Measurements from ENCODE around the gene PDXDC1. TPM values are rescaled to one million over a fixed set of nuclear protein-coding genes. Genes with fewer than 3 reads are reported as not detected.
A peak's percentile ranks its signal among the peaks of the same experiment; 100 is the strongest.

Gene PDXDC1
- total RNA-seq, 2 donors from 2014 or later = 163 to 202 TPM

DNA sequence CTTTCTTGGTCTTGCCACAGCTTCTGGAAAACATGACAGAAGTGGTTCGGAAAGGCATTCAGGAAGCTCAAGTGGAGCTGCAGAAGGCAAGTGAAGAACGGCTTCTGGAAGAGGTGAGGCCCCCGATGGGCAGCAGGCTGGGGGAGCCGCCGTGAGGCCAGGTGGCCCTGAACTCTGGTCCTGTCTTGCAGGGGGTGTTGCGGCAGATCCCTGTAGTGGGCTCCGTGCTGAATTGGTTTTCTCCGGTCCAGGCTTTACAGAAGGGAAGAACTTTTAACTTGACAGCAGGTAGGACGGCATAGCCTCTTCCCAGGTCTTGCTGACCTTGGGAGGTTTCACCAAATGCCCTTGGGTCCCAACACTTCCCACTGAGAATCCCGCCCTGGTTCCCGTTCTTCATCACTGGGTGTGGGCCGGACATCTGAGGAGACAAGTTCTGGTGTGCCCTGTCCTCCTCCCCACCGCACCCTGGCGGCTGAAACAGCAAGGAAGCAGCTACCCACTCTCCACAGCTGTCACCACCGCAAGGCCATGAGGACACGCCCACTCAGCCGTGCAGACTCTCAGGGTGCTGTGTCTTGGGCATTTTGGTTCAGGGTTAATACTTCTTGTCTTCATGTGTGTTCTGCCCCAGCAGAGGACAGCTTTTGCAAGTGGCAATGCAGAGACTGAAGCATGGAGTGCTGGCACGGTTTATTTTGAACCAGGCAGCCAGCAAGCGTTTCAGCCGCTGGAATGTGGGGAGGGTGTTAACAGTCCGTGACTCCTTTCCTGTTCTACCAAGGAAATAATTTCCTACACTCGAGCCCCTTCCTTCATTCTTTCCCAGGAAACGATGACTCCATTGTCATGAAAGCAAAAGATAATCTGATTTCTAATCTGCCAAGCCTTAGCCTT, 59.7 kb downstream of the PDXDC1 start:
- TF ChIP-seq CTCF (conservative IDR thresholded peaks at IDR 0.05) = no peak
- H3K9ac ChIP-seq (ENCODE audit: extremely low read depth, low read length, poor library complexity, severe bottlenecking) = no peak overlapping the region
- WGBS, 2 experiments (ENCODE audit: insufficient coverage in 1 of 2, insufficient read length in 1 of 2) = 95 to 99% methylated on average over 13 to 23 of the region's 23 CpGs
- H3K27ac Mint-ChIP-seq = no peak overlapping the region
- DNase-seq = no peak
- peaks cover 78% of the 10 kb centered on the region for H3K36me3 Mint-ChIP-seq (ENCODE audit: low read depth)
- H3K4me3 ChIP-seq (ENCODE audit: low read length) = no peak overlapping the region
- no peak overlapping the region for H3K4me3 Mint-ChIP-seq
- peaks cover 84% of the 10 kb centered on the region for H3K36me3 ChIP-seq (ENCODE audit: control insufficient read depth, insufficient read depth, low read length)
- no peaks in the 10 kb centered on the region for H3K27me3 ChIP-seq (ENCODE audit: control insufficient read depth, insufficient read depth, low read length, poor library complexity, severe bottlenecking)
- H3K9me3 Mint-ChIP-seq = no peaks in the 10 kb centered on the region
- no peaks in the 10 kb centered on the region for H3K27me3 Mint-ChIP-seq (ENCODE audit: insufficient read depth)
- no peaks in the 10 kb centered on the region for H3K9me3 ChIP-seq (ENCODE audit: control insufficient read depth, low read length)
- no peak overlapping the region for H3K27ac ChIP-seq (ENCODE audit: low read depth, low read length)
- H3K4me1 Mint-ChIP-seq = no peaks in the 10 kb centered on the region
- H3K4me1 ChIP-seq (ENCODE audit: control insufficient read depth, insufficient read depth, low read length) = no peaks in the 10 kb centered on the region

DNA sequence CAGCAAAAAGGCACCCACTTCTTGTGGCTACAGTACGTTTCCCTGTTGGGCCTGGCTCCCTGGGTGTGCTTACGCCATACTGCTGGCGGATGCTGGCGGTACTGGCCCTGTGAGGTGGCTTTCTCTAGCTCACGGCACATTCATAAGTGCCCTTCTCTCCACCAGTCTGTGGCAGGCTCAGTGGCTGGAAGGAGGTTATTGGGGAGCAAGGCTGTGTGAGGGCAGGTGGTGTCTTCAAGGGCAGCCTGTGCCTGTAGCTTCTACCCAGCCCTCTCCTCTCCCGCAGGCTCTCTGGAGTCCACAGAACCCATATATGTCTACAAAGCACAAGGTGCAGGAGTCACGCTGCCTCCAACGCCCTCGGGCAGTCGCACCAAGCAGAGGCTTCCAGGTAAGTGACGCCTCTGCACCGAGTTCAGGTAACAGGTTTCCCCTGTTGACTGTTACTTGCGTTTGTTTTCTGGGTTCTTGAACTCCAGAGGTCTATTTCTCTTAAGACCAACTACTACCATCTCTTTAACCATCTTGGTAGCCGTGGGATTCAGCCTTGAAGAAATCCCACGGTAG, 60.4 kb downstream of the PDXDC1 start:
- 91 to 92% methylated on average over 13 to 15 of the region's 15 CpGs for WGBS, 2 experiments (ENCODE audit: insufficient coverage in 1 of 2, insufficient read length in 1 of 2)
- no peaks in the 10 kb centered on the region for H3K27me3 Mint-ChIP-seq (ENCODE audit: insufficient read depth)
- no peaks in the 10 kb centered on the region for H3K27me3 ChIP-seq (ENCODE audit: control insufficient read depth, insufficient read depth, low read length, poor library complexity, severe bottlenecking)
- no peak overlapping the region for H3K27ac Mint-ChIP-seq
- no peaks in the 10 kb centered on the region for H3K9me3 ChIP-seq (ENCODE audit: control insufficient read depth, low read length)
- H3K9ac ChIP-seq (ENCODE audit: extremely low read depth, low read length, poor library complexity, severe bottlenecking) = no peak overlapping the region
- H3K4me1 Mint-ChIP-seq = no peaks in the 10 kb centered on the region
- no peak overlapping the region for H3K4me3 Mint-ChIP-seq
- TF ChIP-seq CTCF (conservative IDR thresholded peaks at IDR 0.05) = no peak
- peaks cover 81% of the 10 kb centered on the region for H3K36me3 Mint-ChIP-seq (ENCODE audit: low read depth)
- H3K36me3 ChIP-seq (ENCODE audit: control insufficient read depth, insufficient read depth, low read length) = peaks cover 91% of the 10 kb centered on the region
- H3K4me1 ChIP-seq (ENCODE audit: control insufficient read depth, insufficient read depth, low read length) = no peaks in the 10 kb centered on the region
- no peak overlapping the region for H3K4me3 ChIP-seq (ENCODE audit: low read length)
- H3K27ac ChIP-seq (ENCODE audit: low read depth, low read length) = no peak overlapping the region
- no peaks in the 10 kb centered on the region for H3K9me3 Mint-ChIP-seq
- no peak for DNase-seq

GRCh38 chr16:15037003-15037402, 62.2 kb downstream of the PDXDC1 start:
- Histone ChIP-seq H3K27me3 (ENCODE audit: control insufficient read depth, insufficient read depth, low read length, poor library complexity, severe bottlenecking) (no peaks in the 10 kb centered on the region), H3K36me3 (ENCODE audit: control insufficient read depth, insufficient read depth, low read length) (peaks cover 94% of the 10 kb centered on the region), H3K27ac (ENCODE audit: low read depth, low read length) (no peak overlapping the region), H3K9me3 (ENCODE audit: control insufficient read depth, low read length) (no peaks in the 10 kb centered on the region), H3K4me1 (ENCODE audit: control insufficient read depth, insufficient read depth, low read length) (no peaks in the 10 kb centered on the region), H3K9ac (ENCODE audit: extremely low read depth, low read length, poor library complexity, severe bottlenecking) (no peak overlapping the region), H3K4me3 (ENCODE audit: low read length) (no peak overlapping the region)
- Mint-ChIP-seq H3K27ac (peak overlapping the region; percentile 26), H3K36me3 (ENCODE audit: low read depth) (peaks cover 72% of the 10 kb centered on the region), H3K4me3 (no peak overlapping the region), H3K9me3 (no peaks in the 10 kb centered on the region), H3K27me3 (ENCODE audit: insufficient read depth) (no peaks in the 10 kb centered on the region), H3K4me1 (no peaks in the 10 kb centered on the region)
- DNase-seq = no peak
- 93 to 94% methylated on average over 10 of the region's 10 CpGs for WGBS, 2 experiments (ENCODE audit: insufficient coverage in 1 of 2, insufficient read length in 1 of 2)
- TF ChIP-seq CTCF (conservative IDR thresholded peaks at IDR 0.05) = no peak

All from endodermal cell (in vitro differentiated cells).